HEK293 (cell line): ENCODE results near the gene TRIM40.

Experiments
- BCL11A ChIP-seq: fragments of 450-650 bp; formaldehyde crosslinking; IDR thresholded peaks from 2 replicates; pipeline ENCODE4 v1.5.1; 2016; ENCODE audit warnings: low read depth, missing biosample characterization, missing genetic modification characterization
- KLF7 ChIP-seq: fragments of 450-650 bp; formaldehyde crosslinking; IDR thresholded peaks from 2 replicates; pipeline ENCODE4 v1.5.1; 2016; ENCODE audit warnings: missing biosample characterization, missing genetic modification characterization, borderline replicate concordance
- ZNF133 ChIP-seq: fragments of 450-650 bp; formaldehyde crosslinking; IDR thresholded peaks from 2 replicates; pipeline ENCODE4 v1.5.1; 2016; ENCODE audit warnings: missing biosample characterization, missing genetic modification characterization
- ZNF221 ChIP-seq: fragments of 450-650 bp; formaldehyde crosslinking; IDR thresholded peaks from 2 replicates; pipeline ENCODE4 v1.5.1; 2017; ENCODE audit warnings: missing biosample characterization, missing genetic modification characterization, borderline replicate concordance
- ZNF274 ChIP-seq, 2 experiments: fragments of 200-500 bp in 1 of 2; fragments of 450-650 bp in 1 of 2; sonication (Bioruptor generic) in 1 of 2; formaldehyde crosslinking in 1 of 2; IDR thresholded peaks; 2 replicates each; pipeline versions ENCODE4 v1.5.1 to v1.6.1; 2014 to 2016; ENCODE audit warnings: borderline replicate concordance in 1 of 2, inconsistent platforms in 1 of 2, low read length in 1 of 2, missing biosample characterization in 1 of 2, missing genetic modification characterization in 1 of 2
- ZNF549 ChIP-seq: fragments of 450-650 bp; IDR thresholded peaks from 2 replicates; pipeline ENCODE4 v1.5.1; 2018; ENCODE audit warnings: missing biosample characterization, missing genetic modification characterization, mild to moderate bottlenecking, inconsistent platforms, moderate library complexity
- ZNF670 ChIP-seq: fragments of 450-650 bp; formaldehyde crosslinking; IDR thresholded peaks from 2 replicates; pipeline ENCODE4 v1.5.1; 2016; ENCODE audit warnings: missing biosample characterization, missing genetic modification characterization, low read depth
- TF ChIP-seq, protein P1 (sequence below): fragments of 450-650 bp; formaldehyde crosslinking; IDR thresholded peaks from 2 replicates; pipeline ENCODE4 v1.5.1; 2016; ENCODE audit warnings: missing biosample characterization, missing genetic modification characterization
- TF ChIP-seq, protein P2 (sequence below): fragments of 450-650 bp; formaldehyde crosslinking; IDR thresholded peaks from 2 replicates; pipeline ENCODE4 v1.5.1; 2017; ENCODE audit warnings: missing biosample characterization, missing genetic modification characterization

DNA sequence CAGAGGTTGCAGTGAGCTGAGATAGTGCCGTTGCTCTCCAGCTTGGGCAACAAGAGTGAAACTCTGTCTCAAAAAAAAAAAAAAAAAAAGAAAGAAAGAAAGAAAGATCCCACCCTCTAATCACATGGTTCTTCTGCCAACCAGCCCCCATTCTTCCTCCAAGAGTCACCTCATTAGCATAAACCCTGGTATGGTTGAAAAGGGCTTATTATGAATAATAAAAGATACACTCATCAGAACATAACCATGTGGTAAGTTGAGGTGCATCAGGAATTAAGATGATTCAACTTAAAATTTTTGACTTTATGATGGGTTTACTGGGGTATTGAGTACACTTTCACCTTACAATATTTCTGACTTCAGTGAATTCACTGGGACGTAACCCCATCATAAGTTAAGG, 793 bp upstream of the TRIM40 start:
- TF ChIP-seq KLF7: no peak
- TF ChIP-seq, protein P1, sequence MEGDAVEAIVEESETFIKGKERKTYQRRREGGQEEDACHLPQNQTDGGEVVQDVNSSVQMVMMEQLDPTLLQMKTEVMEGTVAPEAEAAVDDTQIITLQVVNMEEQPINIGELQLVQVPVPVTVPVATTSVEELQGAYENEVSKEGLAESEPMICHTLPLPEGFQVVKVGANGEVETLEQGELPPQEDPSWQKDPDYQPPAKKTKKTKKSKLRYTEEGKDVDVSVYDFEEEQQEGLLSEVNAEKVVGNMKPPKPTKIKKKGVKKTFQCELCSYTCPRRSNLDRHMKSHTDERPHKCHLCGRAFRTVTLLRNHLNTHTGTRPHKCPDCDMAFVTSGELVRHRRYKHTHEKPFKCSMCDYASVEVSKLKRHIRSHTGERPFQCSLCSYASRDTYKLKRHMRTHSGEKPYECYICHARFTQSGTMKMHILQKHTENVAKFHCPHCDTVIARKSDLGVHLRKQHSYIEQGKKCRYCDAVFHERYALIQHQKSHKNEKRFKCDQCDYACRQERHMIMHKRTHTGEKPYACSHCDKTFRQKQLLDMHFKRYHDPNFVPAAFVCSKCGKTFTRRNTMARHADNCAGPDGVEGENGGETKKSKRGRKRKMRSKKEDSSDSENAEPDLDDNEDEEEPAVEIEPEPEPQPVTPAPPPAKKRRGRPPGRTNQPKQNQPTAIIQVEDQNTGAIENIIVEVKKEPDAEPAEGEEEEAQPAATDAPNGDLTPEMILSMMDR (tag by site-specific recombination): no peak
- TF ChIP-seq ZNF221: no peak
- no peak for TF ChIP-seq ZNF670 (tag by site-specific recombination)
- TF ChIP-seq, protein P2, sequence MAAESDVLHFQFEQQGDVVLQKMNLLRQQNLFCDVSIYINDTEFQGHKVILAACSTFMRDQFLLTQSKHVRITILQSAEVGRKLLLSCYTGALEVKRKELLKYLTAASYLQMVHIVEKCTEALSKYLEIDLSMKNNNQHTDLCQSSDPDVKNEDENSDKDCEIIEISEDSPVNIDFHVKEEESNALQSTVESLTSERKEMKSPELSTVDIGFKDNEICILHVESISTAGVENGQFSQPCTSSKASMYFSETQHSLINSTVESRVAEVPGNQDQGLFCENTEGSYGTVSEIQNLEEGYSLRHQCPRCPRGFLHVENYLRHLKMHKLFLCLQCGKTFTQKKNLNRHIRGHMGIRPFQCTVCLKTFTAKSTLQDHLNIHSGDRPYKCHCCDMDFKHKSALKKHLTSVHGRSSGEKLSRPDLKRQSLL (tag by site-specific recombination): no peak
- TF ChIP-seq ZNF549 (tag by site-specific recombination): no peak
- TF ChIP-seq BCL11A (tag by site-specific recombination): no peak
- TF ChIP-seq ZNF133 (tag by site-specific recombination): no peak
- no peak for TF ChIP-seq ZNF274 (IDR thresholded peaks at IDR 0.05; ENCODE audit: low read length)
- no peak for TF ChIP-seq ZNF274 (tag by site-specific recombination; IDR thresholded peaks at IDR 0.05; ENCODE audit: borderline replicate concordance)
